Embryonic facial prominence (tissue), 1 donor: Measurements from ENCODE around the gene ACOT8.
"Not testable (repeated sequence)": the region's sequence is repeated elsewhere in the genome, so short reads cannot be mapped to it uniquely, and the experiment has no call there.

Experiments used
- DNase-seq: peaks from one replicate; pipeline ENCODE4 v3.0.0-alpha.2; 2016; ENCODE audit errors: extremely low spot score

Gene ACOT8

DNA sequence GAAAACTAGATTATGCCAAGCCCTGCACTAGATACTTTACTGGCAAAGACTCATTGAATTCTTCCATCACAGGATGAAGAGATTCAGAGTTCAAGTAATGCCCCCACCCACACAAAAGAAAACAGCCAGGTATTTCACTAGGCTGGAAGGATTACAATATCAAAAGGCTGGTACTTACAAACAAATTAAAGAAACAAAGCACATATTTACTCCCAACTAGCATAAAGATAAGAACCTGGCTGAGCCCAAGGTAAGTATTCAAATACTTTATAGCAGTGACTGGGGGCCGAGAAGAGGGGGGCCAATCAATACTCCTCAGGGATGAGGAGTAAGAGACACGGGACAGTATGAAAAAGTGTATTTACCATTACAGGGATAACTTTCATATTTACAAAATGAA is 3.7 kb downstream of the ACOT8 start:
- DNase-seq = no peak

DNA sequence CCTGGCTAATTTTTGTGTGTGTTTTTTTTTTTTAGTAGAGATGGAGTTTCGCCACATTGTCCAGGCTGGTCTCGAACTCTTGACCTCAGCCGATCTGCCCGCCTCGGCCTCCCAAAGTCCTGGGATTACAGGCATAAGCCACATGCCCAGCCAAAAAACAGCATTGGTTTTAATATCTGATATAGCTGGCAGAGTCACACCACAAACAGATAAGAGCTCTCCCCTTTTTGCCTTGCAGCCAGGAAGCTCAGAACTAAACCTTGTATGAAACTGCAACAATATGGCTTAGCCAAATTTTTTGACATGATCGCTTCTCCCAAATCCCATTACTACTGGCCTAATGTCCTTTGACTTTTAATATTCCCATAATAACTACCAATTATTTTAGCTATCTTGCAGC is 4.9 kb downstream of the ACOT8 start:
- no peak for DNase-seq

DNA sequence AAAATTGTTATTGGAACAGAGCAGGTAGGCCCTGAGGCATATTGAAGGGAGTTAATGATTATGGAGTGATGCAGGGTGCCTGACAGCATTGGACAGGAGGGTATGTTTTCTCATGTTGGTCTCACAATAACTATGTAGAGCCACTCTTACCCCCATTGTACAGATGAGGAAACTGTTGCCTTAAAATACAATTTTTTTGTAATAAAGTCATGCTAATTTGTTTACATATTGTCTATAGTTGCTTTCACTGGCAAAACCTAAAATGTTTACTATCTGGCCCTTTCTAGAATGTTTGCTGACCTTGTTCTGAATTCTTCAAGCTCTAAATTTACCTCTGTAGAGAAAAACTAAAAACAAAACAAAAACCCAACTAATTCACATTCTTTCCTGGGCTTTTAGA is 5.7 kb downstream of the ACOT8 start:
- DNase-seq = no peak

GRCh38 chr20:45850926-45851325 is 6.3 kb downstream of the ACOT8 start:
- DNase-seq = no peak

GRCh38 chr20:45850238-45850637 is 7.0 kb downstream of the ACOT8 start:
- DNase-seq = no peak

GRCh38 chr20:45848969-45849582 is 8.1 kb downstream of the ACOT8 start:
- no peak for DNase-seq

DNA sequence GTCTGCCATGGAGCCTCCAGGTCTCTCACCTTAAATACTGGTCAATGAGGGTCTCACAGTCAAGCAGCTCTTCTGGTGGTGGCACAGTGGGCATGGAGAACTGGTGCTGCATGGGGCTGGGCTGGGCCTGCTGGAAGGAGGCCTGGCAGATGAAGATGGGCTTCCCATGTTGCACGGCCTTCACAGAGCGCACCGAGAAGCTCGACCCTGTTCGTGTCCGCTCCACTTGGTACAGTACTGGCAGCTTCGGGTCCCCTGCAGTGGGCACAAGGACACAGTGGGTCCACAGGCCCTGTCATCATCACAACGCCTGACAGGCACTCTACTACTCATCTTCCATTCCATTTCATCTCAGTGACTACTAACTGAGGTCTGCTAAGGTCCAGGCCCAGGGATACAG is 8.8 kb downstream of the ACOT8 start:
- no peak for DNase-seq

- no peak for DNase-seq
These were observed 11.7 kb downstream of the ACOT8 start for GRCh38 chr20:45845452-45845851.

DNA sequence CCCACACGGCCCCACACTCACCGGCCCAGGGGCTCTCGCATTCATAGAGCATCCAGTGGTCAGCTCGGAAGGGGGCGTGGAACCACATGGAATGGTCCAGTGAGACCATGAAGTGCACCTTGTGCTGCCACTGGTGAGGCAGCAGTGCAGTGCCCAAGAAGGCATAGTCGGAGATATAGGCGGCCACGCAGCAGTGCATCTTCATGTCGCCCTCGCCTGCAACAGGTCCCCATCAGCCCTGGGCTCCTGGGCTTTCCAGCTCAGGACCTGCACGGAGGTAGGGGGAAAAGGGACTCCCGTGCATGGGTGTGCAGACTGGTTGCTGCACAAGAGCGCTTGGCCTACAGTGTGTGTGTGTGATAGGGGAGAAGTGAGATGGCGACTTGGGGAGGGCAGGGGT is 13.7 kb downstream of the ACOT8 start:
- no peak for DNase-seq

- DNase-seq = no peak
These were observed 14.9 kb downstream of the ACOT8 start for GRCh38 chr20:45842169-45842812.

DNA sequence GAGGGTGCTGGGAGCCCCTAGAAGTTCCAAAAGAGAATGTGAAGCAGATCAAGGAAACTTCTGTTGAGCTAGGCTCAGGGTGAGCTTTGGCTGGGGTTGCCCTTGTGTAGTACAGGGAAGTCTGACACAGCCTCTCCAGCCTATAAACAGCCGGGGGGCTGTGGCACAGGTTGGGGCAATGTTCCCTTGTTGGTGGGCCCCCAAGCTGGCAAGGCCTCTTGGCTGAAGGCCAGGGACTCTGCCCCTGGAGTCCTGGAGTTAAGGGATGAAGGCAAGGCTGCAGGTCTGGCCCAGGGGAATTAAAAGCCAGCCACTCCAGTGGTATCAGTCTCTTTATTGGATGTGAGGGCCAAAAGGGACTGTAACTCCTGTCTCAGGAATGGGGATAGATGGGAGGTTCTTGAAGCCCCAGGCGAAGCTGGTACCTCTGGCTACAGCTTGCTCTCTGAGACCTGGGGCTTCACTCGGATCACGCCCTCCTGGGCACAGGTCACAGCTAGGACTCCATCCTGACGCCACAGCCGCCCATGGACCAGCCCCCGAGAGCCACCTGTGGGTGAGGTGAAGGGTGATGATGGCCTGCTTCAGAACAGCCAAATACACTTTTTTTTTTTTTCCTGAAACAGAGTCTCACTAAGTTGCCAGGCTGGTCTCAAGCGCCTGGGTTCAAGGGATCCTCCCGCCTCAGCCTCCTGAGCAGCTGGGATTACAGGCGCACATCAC is 15.6 kb downstream of the ACOT8 start:
- no peak for DNase-seq

- no peak for DNase-seq
These were observed 16.4 kb downstream of the ACOT8 start for GRCh38 chr20:45840700-45841198.

DNA sequence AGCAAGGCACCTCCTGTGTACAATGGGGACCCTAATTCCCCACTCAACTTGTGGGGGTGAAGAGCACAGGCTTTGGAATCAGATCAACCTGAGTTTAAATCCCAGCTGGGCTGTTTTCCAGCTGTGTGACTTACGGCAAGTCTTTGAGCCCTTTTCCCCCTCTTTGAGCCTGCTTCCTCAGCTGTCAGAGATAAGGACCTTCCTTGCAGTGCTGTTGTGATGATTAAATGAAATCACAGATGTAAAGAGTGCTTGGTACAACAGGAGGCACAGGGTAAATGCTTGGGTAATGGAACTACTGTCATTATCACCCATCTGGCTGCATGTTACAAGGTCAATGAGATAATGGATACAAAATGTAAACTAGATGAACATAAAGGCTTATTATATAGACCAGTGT is 20.4 kb downstream of the ACOT8 start:
- DNase-seq = no peak

DNA sequence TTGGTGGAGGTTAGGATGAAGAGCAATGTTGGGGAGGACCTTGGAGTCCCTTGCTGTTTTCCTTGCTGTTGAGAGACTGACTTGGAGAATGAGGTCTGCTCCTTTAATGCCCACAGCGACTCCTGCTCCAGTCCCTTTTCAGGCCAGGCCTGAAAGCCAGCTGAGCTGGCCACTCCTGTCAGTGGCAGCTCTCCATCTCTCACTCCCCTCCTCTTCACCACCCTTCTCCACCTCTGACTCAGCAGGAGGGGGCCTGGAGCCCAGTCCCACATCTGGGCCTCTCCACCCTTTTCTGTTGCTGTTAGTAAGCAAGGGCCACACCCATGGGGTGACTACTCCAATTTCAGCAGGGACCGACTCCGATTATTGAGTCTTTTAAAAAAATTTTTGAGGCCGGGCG is 21.4 kb downstream of the ACOT8 start:
- no peak for DNase-seq

DNA sequence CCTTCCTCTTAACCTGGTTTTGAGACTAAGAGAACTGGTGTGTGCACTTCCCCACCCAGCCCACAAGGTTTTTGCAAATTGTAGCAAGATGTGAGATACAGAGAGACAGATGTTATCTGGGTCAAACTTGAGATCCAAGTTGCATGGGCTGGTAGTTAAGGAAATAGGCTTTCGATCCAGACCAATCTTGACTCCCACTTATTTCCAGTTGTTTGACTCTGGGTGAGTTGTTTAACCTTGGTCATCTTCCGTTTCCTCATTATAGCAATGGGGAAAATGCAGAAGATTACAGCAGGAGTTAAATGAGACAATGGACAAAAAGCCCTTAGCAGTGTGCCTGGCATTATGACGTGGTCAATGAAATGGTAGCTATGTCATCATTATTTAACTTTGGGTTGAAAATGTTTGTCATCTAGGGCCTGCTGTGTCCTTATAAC is 21.8 kb downstream of the ACOT8 start:
- no peak for DNase-seq

GRCh38 chr20:45834797-45835161 is 22.4 kb downstream of the ACOT8 start:
- DNase-seq = no peak

GRCh38 chr20:45833883-45834796 is 23.1 kb downstream of the ACOT8 start:
- DNase-seq = peak; percentile 27

DNA sequence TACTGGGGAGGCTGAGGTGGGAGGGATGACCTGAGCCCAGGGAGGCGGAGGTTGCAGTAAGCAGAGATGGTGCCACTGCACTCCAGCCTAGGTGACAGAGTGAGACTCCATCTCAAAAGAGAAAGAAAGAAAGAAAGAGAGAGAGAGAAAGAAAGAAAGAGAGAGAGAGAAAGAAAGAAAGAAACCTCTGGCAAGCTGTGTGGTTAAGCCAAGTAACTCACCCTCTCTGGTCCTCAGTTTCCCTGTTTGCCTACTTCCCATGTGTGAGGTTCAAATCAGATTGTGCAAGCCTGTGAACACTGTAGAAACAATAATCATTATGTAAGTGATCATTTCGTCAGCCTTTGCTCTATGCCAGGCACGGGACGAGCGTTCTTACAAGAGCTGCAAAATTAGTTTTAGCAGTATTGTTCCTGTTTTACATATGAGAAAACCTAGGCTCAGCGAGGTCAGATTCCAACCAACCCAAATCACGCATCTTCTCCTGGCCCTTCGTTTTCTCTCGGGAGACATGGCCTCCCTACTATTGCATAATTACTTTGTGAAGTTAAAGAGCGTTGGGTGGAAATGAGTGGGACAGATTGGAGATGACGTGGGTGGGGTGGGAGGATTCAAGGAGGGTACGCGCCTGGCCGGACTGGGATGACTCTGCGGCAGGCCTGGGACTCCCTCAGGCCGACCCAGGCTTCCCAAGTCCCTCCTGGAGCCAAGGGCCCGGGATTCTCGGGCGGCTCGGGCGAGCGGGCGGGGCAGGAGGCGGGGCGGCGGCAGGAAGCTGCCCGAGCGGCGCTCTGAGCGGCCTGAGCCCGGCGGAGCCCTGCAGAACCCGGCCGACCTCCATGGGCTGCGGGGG is 23.9 kb downstream of the ACOT8 start, which contains the start of gene SNX21:
TSS of gene SNX21 (plus strand) at position 770 of the 853 bp plus-strand sequence. CDS start 121 bp downstream, outside the sequence.
- no peak for DNase-seq

GRCh38 chr20:45832619-45833018 is 24.6 kb downstream of the ACOT8 start:
- no peak for DNase-seq

DNA sequence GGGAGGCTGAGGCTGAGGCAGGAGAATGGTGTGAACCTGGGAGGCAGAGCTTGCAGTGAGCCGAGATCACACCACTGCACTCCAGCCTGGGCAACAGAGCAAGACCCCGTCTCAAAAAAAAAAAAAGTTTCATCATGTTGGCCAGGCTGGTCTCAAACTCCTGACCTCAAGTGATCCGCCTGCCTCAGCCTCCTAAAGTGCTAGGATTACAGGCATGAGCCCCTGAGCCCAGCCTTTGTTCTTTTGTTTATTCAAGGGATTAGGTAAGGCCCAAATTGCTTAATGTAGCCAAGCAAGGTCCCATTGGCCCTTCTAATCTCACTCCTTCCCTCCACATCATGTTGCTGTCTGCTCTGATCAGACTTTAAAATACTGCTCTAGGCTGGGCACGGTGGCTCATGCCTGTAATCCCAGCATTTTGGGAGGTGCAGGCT is 27.5 kb downstream of the ACOT8 start:
- not testable (repeated sequence) for DNase-seq

DNA sequence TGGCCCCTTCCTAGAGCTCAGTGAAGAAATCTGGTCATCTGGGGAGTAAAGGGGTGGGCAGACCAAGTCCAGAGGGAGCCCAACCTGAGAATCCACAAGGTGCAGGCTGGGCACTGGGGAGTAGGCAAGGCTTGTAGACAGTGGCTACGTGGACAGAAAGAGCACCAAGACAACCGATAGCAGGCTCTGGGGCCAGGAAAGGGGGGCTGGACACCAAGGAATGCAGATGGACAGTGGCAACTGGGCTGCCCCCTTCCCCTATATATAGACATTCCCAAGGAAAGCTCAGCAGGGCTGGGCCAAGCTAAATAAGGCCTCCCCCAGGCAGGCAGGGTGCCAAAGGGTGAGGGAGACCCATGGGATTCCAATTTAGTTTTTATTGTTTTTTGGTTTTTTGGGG is 28.6 kb downstream of the ACOT8 start:
- no peak for DNase-seq
